H1 (cell line): ENCODE data around the gene L3MBTL3. TPM values are rescaled to one million over a fixed set of nuclear protein-coding genes. Genes with fewer than 3 reads are reported as not detected.

ENCODE experiments used
- CTCF ChIA-PET: fragments of 300-600 bp; sonication (Branson Sonifier 250); formaldehyde crosslinking; loops from one replicate; lab custom pipeline; 2021; ENCODE audit not compliant: partially characterized antibody; lab: Charles Lee
- POLR2A ChIA-PET: fragments of 300-600 bp; sonication (Branson Sonifier 250); formaldehyde crosslinking; loops from one replicate; lab custom pipeline; 2021; ENCODE audit warnings: inconsistent platforms; ENCODE audit not compliant: partially characterized antibody; lab: Charles Lee
- DNase-seq, 2 experiments: peaks; one replicate each; pipeline versions ENCODE4 v3.0.0 to v3.0.0-alpha.2; 2010 to 2022; ENCODE audit warnings: low spot score in 2 of 2, low read depth in 1 of 2, mixed read lengths in 1 of 2
- FAIRE-seq: peaks from 2 replicates; lab custom pipeline; 2011; peaks lifted over from hg19 to GRCh38; lab: Jason Lieb, UNC
- H2AFZ ChIP-seq: 2 replicates; pipeline ENCODE4 v1.8.1; 2012; ENCODE audit warnings: low read length, inconsistent platforms
- H2AK5ac ChIP-seq: 2 replicates; pipeline ENCODE4 v1.6.1; 2013; ENCODE audit warnings: low read depth, low read length
- H2BK120ac ChIP-seq: replicated peaks from 2 replicates; pipeline ENCODE3; 2013; ENCODE audit warnings: low read depth, low read length, inconsistent platforms
- H2BK12ac ChIP-seq: 2 replicates; pipeline ENCODE4 v1.6.1; 2013; ENCODE audit warnings: low read depth, low read length
- H2BK15ac ChIP-seq: 2 replicates; pipeline ENCODE4 v1.6.1; 2013; ENCODE audit warnings: low read length
- H2BK20ac ChIP-seq: 2 replicates; pipeline ENCODE4 v1.6.1; 2013; ENCODE audit warnings: low read length
- H2BK5ac ChIP-seq: 2 replicates; pipeline ENCODE4 v1.6.1; 2013; ENCODE audit warnings: low read depth, low read length
- H3K14ac ChIP-seq: 2 replicates; pipeline ENCODE4 v1.6.1; 2013; ENCODE audit warnings: inconsistent platforms; ENCODE audit not compliant: insufficient read length
- H3K18ac ChIP-seq: 2 replicates; pipeline ENCODE4 v1.6.1; 2013; ENCODE audit warnings: low read length; ENCODE audit errors: extremely low read depth
- H3K23ac ChIP-seq: 2 replicates; pipeline ENCODE4 v1.6.1; 2013; ENCODE audit warnings: inconsistent platforms; ENCODE audit not compliant: insufficient read length
- H3K23me2 ChIP-seq: 2 replicates; pipeline ENCODE4 v1.6.1; 2013; ENCODE audit warnings: low read depth, low read length
- H3K27ac ChIP-seq: 2 replicates; pipeline ENCODE4 v1.6.1; 2011; ENCODE audit warnings: low read depth, low read length, inconsistent platforms
- H3K27me3 ChIP-seq, 4 experiments: replicated peaks in 1 of 4; 1 replicate in 1 of 4; 2 replicates in 3 of 4; pipeline versions ENCODE4 v1.6.1 to v1.8.1; 2011 to 2013; ENCODE audit warnings: low read length in 3 of 4, mild to moderate bottlenecking in 3 of 4, inconsistent platforms in 2 of 4, mixed read lengths in 2 of 4, moderate library complexity in 1 of 4; ENCODE audit not compliant: control insufficient read depth in 3 of 4, insufficient read depth in 3 of 4; ENCODE audit errors: extremely low read depth in 1 of 4
- H3K36me3 ChIP-seq, 4 experiments: 2 replicates each; pipeline versions ENCODE4 v1.6.1 to v1.8.1; 2011 to 2013; ENCODE audit warnings: mild to moderate bottlenecking in 4 of 4, low read length in 3 of 4, moderate library complexity in 2 of 4, control low read depth in 1 of 4, inconsistent platforms in 1 of 4; ENCODE audit not compliant: insufficient read depth in 4 of 4, control insufficient read depth in 2 of 4
- H3K4ac ChIP-seq: replicated peaks from 2 replicates; pipeline ENCODE3; 2013; ENCODE audit warnings: low read length, low read depth, mixed read lengths, inconsistent platforms; ENCODE audit not compliant: insufficient read length
- H3K4me1 ChIP-seq, 4 experiments: replicated peaks in 1 of 4; 1 replicate in 1 of 4; 2 replicates in 3 of 4; pipeline versions ENCODE4 v1.6.1 to v1.8.1; 2011 to 2013; ENCODE audit warnings: low read length in 3 of 4, inconsistent platforms in 2 of 4, mixed read lengths in 1 of 4; ENCODE audit not compliant: insufficient read depth in 4 of 4, control insufficient read depth in 3 of 4
- H3K4me2 ChIP-seq, 2 experiments: 2 replicates each; pipeline versions ENCODE4 v1.6.1 to v1.8.1; 2011 to 2013; ENCODE audit warnings: low read depth in 2 of 2, low read length in 2 of 2, control low read depth in 1 of 2, inconsistent platforms in 1 of 2, mild to moderate bottlenecking in 1 of 2; ENCODE audit not compliant: insufficient read depth in 1 of 2
- H3K4me3 ChIP-seq, 4 experiments: fragments of 200-600, 300-600 bp in 1 of 4; sonication (generic), shearing (Covaris generic), sonication (Bioruptor Twin) in 1 of 4; 2 replicates each; pipeline versions ENCODE4 v1.5.1 to v1.8.1; 2011 to 2016; ENCODE audit warnings: low read length in 4 of 4, low read depth in 3 of 4, control low read depth in 2 of 4, inconsistent platforms in 2 of 4, mild to moderate bottlenecking in 2 of 4, mixed read lengths in 1 of 4, moderate library complexity in 1 of 4; ENCODE audit not compliant: insufficient read depth in 2 of 4; ENCODE audit errors: extremely low read depth in 1 of 4
- H3K56ac ChIP-seq: replicated peaks from 2 replicates; pipeline ENCODE3; 2013; ENCODE audit warnings: low read depth, mild to moderate bottlenecking, mixed read lengths, low read length, inconsistent platforms; ENCODE audit not compliant: insufficient read length
- H3K79me1 ChIP-seq: 2 replicates; pipeline ENCODE4 v1.6.1; 2013; ENCODE audit warnings: low read depth, low read length, control low read depth
- H3K79me2 ChIP-seq, 2 experiments: 2 replicates each; pipeline versions ENCODE4 v1.6.1 to v1.8.1; 2012 to 2013; ENCODE audit warnings: low read length in 2 of 2, mild to moderate bottlenecking in 2 of 2, inconsistent platforms in 1 of 2; ENCODE audit not compliant: insufficient read depth in 2 of 2, control insufficient read depth in 1 of 2
- H3K9ac ChIP-seq, 4 experiments: replicated peaks in 1 of 4; 1 replicate in 1 of 4; 2 replicates in 3 of 4; pipeline versions ENCODE4 v1.6.1 to v1.8.1; 2011 to 2013; ENCODE audit warnings: low read depth in 3 of 4, low read length in 3 of 4, control low read depth in 2 of 4, mild to moderate bottlenecking in 2 of 4, moderate library complexity in 2 of 4, inconsistent platforms in 1 of 4; ENCODE audit errors: extremely low read depth in 1 of 4
- H3K9me3 ChIP-seq, 2 experiments: 2 replicates each; pipeline versions ENCODE4 v1.6.1 to v1.8.1; 2012 to 2013; ENCODE audit warnings: mild to moderate bottlenecking in 2 of 2, moderate library complexity in 2 of 2, control low read depth in 1 of 2, inconsistent platforms in 1 of 2, low read depth in 1 of 2, low read length in 1 of 2, mixed read lengths in 1 of 2; ENCODE audit not compliant: insufficient read depth in 2 of 2
- H4K20me1 ChIP-seq, 2 experiments: replicated peaks in 1 of 2; 2 replicates each; pipeline versions ENCODE3 to v1.8.1; 2011 to 2013; ENCODE audit warnings: inconsistent platforms in 2 of 2, low read length in 2 of 2, mild to moderate bottlenecking in 1 of 2; ENCODE audit not compliant: insufficient read depth in 2 of 2, control insufficient read depth in 1 of 2
- H4K5ac ChIP-seq: 2 replicates; pipeline ENCODE4 v1.6.1; 2013; ENCODE audit warnings: low read length, low read depth, mixed read lengths, inconsistent platforms; ENCODE audit not compliant: insufficient read length
- H4K8ac ChIP-seq: 2 replicates; pipeline ENCODE4 v1.8.0; 2013; ENCODE audit warnings: mild to moderate bottlenecking, moderate library complexity, low read length, inconsistent platforms; ENCODE audit not compliant: insufficient read depth; ENCODE audit errors: extremely low read depth
- H4K91ac ChIP-seq: replicated peaks from 2 replicates; pipeline ENCODE3; 2013; ENCODE audit warnings: low read length, mixed read lengths, inconsistent platforms; ENCODE audit not compliant: insufficient read length
- POLR2AphosphoS5 ChIP-seq: IDR thresholded peaks from 2 replicates; pipeline ENCODE4 v1.6.1; 2011; ENCODE audit warnings: low read depth, low read length
- POU5F1 ChIP-seq: IDR thresholded peaks from 2 replicates; pipeline ENCODE4 v1.6.1; 2011; ENCODE audit warnings: low read depth, mild to moderate bottlenecking, low read length, moderate library complexity
- SIX5 ChIP-seq: IDR thresholded peaks from 2 replicates; pipeline ENCODE4 v1.6.1; 2011; ENCODE audit warnings: mild to moderate bottlenecking, low read depth, low read length
- TBP ChIP-seq: IDR thresholded peaks from 2 replicates; pipeline ENCODE4 v1.6.1; 2011; ENCODE audit warnings: low read depth, low read length, improper control_type of control experiment
- TCF12 ChIP-seq: IDR thresholded peaks from 2 replicates; pipeline ENCODE4 v1.6.1; 2011; ENCODE audit warnings: low read depth, mild to moderate bottlenecking, low read length
- WGBS, 2 experiments: shearing (Covaris generic) in 1 of 2; methylation state at CpG; one replicate each; pipeline versions ENCODE4 v1.1.6 to v1.1.7; 2013 to 2015; ENCODE audit warnings: low lambda C conversion rate in 2 of 2, mixed read lengths in 2 of 2, inconsistent platforms in 1 of 2, low coverage in 1 of 2, missing lambda C conversion rate in 1 of 2; ENCODE audit not compliant: insufficient replicate concordance in 2 of 2, insufficient coverage in 1 of 2, insufficient read length in 1 of 2; ENCODE audit errors: extremely low coverage in 1 of 2, missing lambda C conversion rate in 1 of 2; 5-methylcytosine and 5-hydroxymethylcytosine counted together
- polyA plus RNA-seq, 7 experiments: library from polyadenylated mRNA; depleted of rRNA in 3 of 7; stranded (reverse) in 5 of 7; unstranded in 2 of 7; fragments of >200 nt in 5 of 7; fragments of 200-250 nt in 2 of 7; gene quantifications; 1 replicate in 5 of 7; 2 replicates in 1 of 7; 4 replicates in 1 of 7; pipeline versions ENCODE4 v1.2.1 to v1.2.3, GENCODE V29; 2011 to 2013; ENCODE audit warnings: missing spikeins in 2 of 7, mixed read lengths in 2 of 7
- total RNA-seq: library from RNA; stranded (reverse); fragmentation: NEBNext Ultra II Directional; extraction: Animal tissue kit (Norgen Biotek cat#: 25700); gene quantifications from 2 replicates; pipeline ENCODE4 v1.2.1, GENCODE V29; 2021

The L3MBTL3 gene
- total and polyA plus RNA-seq, 2 of the 8 experiments (the other 6 are each of a cell fraction or from before 2014, with no cell fraction given), result 3.9 to 17.2 TPM

- H3K79me1 ChIP-seq, result no peaks in the 10 kb centered on the region
- H4K20me1 ChIP-seq, result no peaks in the 10 kb centered on the region
- CTCF ChIA-PET, result interaction anchor here (1.0 kb wide), 1 partner anchor 51 kb away, joined by 3 read pairs; no protein-coding TSS in a partner anchor
- no peak overlapping the region for H3K4me2 ChIP-seq
- H3K79me2 ChIP-seq, result no peaks in the 10 kb centered on the region
- POLR2A ChIA-PET, result no interaction called here
- H3K18ac ChIP-seq, result no peak overlapping the region
- H2BK20ac ChIP-seq, result no peak overlapping the region
- H3K9ac ChIP-seq, result no peak overlapping the region
- H3K23ac ChIP-seq, result no peak overlapping the region
- no peak overlapping the region for H2BK120ac ChIP-seq
- H2BK5ac ChIP-seq, result no peak overlapping the region
- H3K4ac ChIP-seq, result no peak overlapping the region
- H2AFZ ChIP-seq, result no peak overlapping the region
- H3K27ac ChIP-seq, result no peak overlapping the region
- H4K8ac ChIP-seq, result no peak overlapping the region
- H3K4me3 ChIP-seq, result no peak overlapping the region
- no peaks in the 10 kb centered on the region for H3K9me3 ChIP-seq
- no peak overlapping the region for H3K14ac ChIP-seq
- DNase-seq (no peak), FAIRE-seq (no peak)
- H3K56ac ChIP-seq, result no peak overlapping the region
- H2AK5ac ChIP-seq, result no peak overlapping the region
- H3K36me3 ChIP-seq, result no peaks in the 10 kb centered on the region
- H4K5ac ChIP-seq, result no peak overlapping the region
- no peak overlapping the region for H2BK15ac ChIP-seq
- no peak overlapping the region for H2BK12ac ChIP-seq
- H3K27me3 ChIP-seq, result no peaks in the 10 kb centered on the region
- no peaks in the 10 kb centered on the region for H3K23me2 ChIP-seq
- 92% methylated on average over 1 of the region's 1 CpG; no CpG with 5 or more reads in 1 of the 2 experiments for WGBS, 2 experiments
- H3K4me1 ChIP-seq, result no peaks in the 10 kb centered on the region
- H4K91ac ChIP-seq, result no peak overlapping the region
- TF ChIP-seq TBP (no peak), TCF12 (no peak), SIX5 (no peak), POLR2AphosphoS5 (no peak), POU5F1 (no peak)
Measured at GRCh38 chr6:130119211-130119610, 100.8 kb downstream of the L3MBTL3 start.
